ENCODE results near the gene SNX2. TPM values are rescaled to one million over a fixed set of nuclear protein-coding genes. Genes with fewer than 3 reads are reported as not detected.

SNX2 gene
- 63.9 and 74.1 TPM in 2 replicates for total RNA-seq

DNA sequence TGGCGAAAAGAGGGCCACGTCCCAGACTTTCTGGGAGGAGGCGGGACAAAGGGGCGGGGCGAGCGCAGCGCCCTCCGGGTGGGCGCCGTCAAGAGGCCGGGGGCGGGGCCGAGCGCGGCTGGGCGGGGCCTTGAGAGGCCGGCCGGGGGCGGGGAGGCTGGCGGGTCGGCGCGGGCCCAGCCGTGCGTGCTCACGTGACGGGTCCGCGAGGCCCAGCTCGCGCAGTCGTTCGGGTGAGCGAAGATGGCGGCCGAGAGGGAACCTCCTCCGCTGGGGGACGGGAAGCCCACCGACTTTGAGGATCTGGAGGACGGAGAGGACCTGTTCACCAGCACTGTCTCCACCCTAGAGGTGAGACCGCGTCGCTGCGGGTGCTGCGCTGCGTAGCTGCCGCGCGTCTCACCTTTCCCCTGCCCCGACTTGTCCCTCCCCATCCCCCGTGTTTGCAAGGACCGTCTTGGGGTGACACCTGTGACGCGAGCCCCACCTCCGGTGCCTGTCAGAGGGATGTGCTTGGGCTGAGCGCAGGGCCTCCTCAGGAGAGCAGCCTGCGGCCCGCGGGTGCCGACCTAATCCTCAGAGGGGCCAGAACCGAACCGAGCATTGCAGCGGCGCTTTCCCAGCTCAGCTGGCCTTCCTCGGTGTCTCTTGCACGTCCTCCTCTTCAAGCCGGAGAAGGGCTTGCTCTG is at the start of gene SNX2:
Gene SNX2 (plus strand): TSS at position 220 of the 689 bp plus-strand sequence. CDS start 24 bp downstream, at position 244.

GRCh38 chr5:122845229-122846050 is 70.6 kb downstream of the SNX2 start, which contains the start of gene SNX24:
Gene SNX24, plus strand, starts transcription at chr5:122845613. Its CDS starts 21 bp downstream, at chr5:122845634.

Other genes with a start within 250 kb of the SNX2 start
- gene SNX24, start 70.5 kb downstream of the SNX2 start, total RNA-seq: 19.2 and 21.1 TPM in 2 replicates